Endothelial cell of umbilical vein (primary cell): Measurements from ENCODE around the gene SLC15A2. TPM values are rescaled to one million over a fixed set of nuclear protein-coding genes. Genes with fewer than 3 reads are reported as not detected.
"Not testable (repeated sequence)": the region's sequence is repeated elsewhere in the genome, so short reads cannot be mapped to it uniquely, and the experiment has no call there.

Source experiments
- BruUV-seq: library from RNA; stranded (reverse); fragments of 400-500 nt; replicated peaks from 2 replicates; lab custom pipeline; 2021; lab: Mats Ljungman, UMichigan
- CTCF ChIA-PET: fragments of 300-600, 350-600 bp; sonication (Branson Sonifier 250); formaldehyde crosslinking; loops from one replicate; lab custom pipeline; 2021; ENCODE audit warnings: antibody characterized with exemption, inconsistent platforms; lab: Charles Lee
- POLR2A ChIA-PET: fragments of 300-600, 350-600 bp; sonication (Branson Sonifier 250); formaldehyde crosslinking; loops from one replicate; lab custom pipeline; 2021; ENCODE audit warnings: antibody characterized with exemption, inconsistent platforms; lab: Charles Lee
- DNase-seq: peaks from one replicate; pipeline ENCODE4 v3.0.0-alpha.2; 2011; ENCODE audit warnings: low read depth, low spot score
- FAIRE-seq: peaks from 2 replicates; lab custom pipeline; 2011; peaks lifted over from hg19 to GRCh38; lab: Jason Lieb, UNC
- H2AFZ ChIP-seq: 2 replicates; pipeline ENCODE4 v1.6.0; 2012; ENCODE audit warnings: low read depth, low read length, control low read depth, inconsistent platforms
- H3K27ac ChIP-seq: 2 replicates; pipeline ENCODE4 v1.5.1; 2011; ENCODE audit warnings: low read depth, mild to moderate bottlenecking, control low read depth, low read length, moderate library complexity; ENCODE audit not compliant: insufficient read depth
- H3K27me3 ChIP-seq, 2 experiments: 2 replicates each; pipeline versions ENCODE4 v1.6.0 to v1.6.1; 2011; ENCODE audit warnings: low read length in 2 of 2, mixed read lengths in 1 of 2; ENCODE audit not compliant: control insufficient read depth in 2 of 2, insufficient read depth in 2 of 2
- H3K36me3 ChIP-seq, 2 experiments: 2 replicates in 1 of 2; 3 replicates in 1 of 2; pipeline ENCODE4 v1.5.1; 2011; ENCODE audit warnings: low read length in 2 of 2, mild to moderate bottlenecking in 1 of 2, moderate library complexity in 1 of 2; ENCODE audit not compliant: control insufficient read depth in 2 of 2, insufficient read depth in 2 of 2; ENCODE audit errors: extremely low read depth in 1 of 2
- H3K4me1 ChIP-seq: 3 replicates; pipeline ENCODE4 v1.5.1; 2011; ENCODE audit warnings: mild to moderate bottlenecking, low read length; ENCODE audit not compliant: control insufficient read depth, insufficient read depth; ENCODE audit errors: extremely low read depth
- H3K4me2 ChIP-seq: 2 replicates; pipeline ENCODE4 v1.6.1; 2011; ENCODE audit warnings: low read length, control low read depth, mixed read lengths; ENCODE audit not compliant: insufficient read depth
- H3K4me3 ChIP-seq, 3 experiments: fragments of 200-600 bp in 1 of 3; sonication (generic), shearing (Covaris generic) in 1 of 3; replicated peaks in 1 of 3; 2 replicates each; pipeline ENCODE4 v1.5.1; 2011 to 2016; ENCODE audit warnings: control low read depth in 3 of 3, low read length in 3 of 3, mild to moderate bottlenecking in 2 of 3, inconsistent platforms in 1 of 3, low read depth in 1 of 3, moderate library complexity in 1 of 3; ENCODE audit not compliant: insufficient read depth in 1 of 3
- H3K79me2 ChIP-seq: 2 replicates; pipeline ENCODE4 v1.6.0; 2012; ENCODE audit warnings: low read length, inconsistent platforms; ENCODE audit not compliant: control insufficient read depth, insufficient read depth
- H3K9ac ChIP-seq: replicated peaks from 2 replicates; pipeline ENCODE3; 2011; ENCODE audit warnings: low read length, control low read depth; ENCODE audit not compliant: insufficient read depth; ENCODE audit errors: extremely low read depth
- H3K9me1 ChIP-seq: replicated peaks from 3 replicates; pipeline ENCODE4 v1.6.0; 2011; ENCODE audit warnings: mild to moderate bottlenecking, low read length; ENCODE audit not compliant: control insufficient read depth, insufficient read depth; ENCODE audit errors: extremely low read depth
- H3K9me3 ChIP-seq: replicated peaks from 2 replicates; pipeline ENCODE4 v1.5.1; 2012; ENCODE audit warnings: low read length, inconsistent platforms; ENCODE audit not compliant: control insufficient read depth, insufficient read depth
- H4K20me1 ChIP-seq: replicated peaks from 2 replicates; pipeline ENCODE3; 2011; ENCODE audit warnings: mild to moderate bottlenecking, low read length; ENCODE audit not compliant: control insufficient read depth, insufficient read depth; ENCODE audit errors: extremely low read depth
- EZH2 ChIP-seq: IDR thresholded peaks from 2 replicates; pipeline ENCODE4 v1.6.1; 2012; ENCODE audit warnings: borderline replicate concordance, low read depth, mild to moderate bottlenecking, moderate library complexity, low read length, inconsistent platforms; ENCODE audit not compliant: severe bottlenecking
- FOS ChIP-seq: IDR thresholded peaks from 2 replicates; pipeline ENCODE4 v1.6.1; 2011; ENCODE audit warnings: mild to moderate bottlenecking, low read length, moderate library complexity, borderline replicate concordance; ENCODE audit not compliant: insufficient read depth
- GATA2 ChIP-seq: IDR thresholded peaks from 2 replicates; pipeline ENCODE4 v1.7.0; 2011; ENCODE audit warnings: low read depth, mild to moderate bottlenecking, moderate library complexity, mixed read lengths, low read length; ENCODE audit not compliant: insufficient read length, insufficient read depth
- JUN ChIP-seq: IDR thresholded peaks from 2 replicates; pipeline ENCODE4 v1.6.1; 2011; ENCODE audit warnings: borderline replicate concordance, low read depth; ENCODE audit not compliant: insufficient read length, insufficient read depth
- MYC ChIP-seq: IDR thresholded peaks from one replicate; pipeline ENCODE4 v1.6.1; 2011; ENCODE audit warnings: mild to moderate bottlenecking, low read depth, low read length
- POLR2A ChIP-seq: IDR thresholded peaks from 2 replicates; pipeline ENCODE4 v1.6.1; 2012; ENCODE audit warnings: low read depth, mild to moderate bottlenecking, control low read depth, low read length
- POLR2AphosphoS5 ChIP-seq: IDR thresholded peaks from 2 replicates; pipeline ENCODE4 v1.6.1; 2012; ENCODE audit warnings: low read depth, mild to moderate bottlenecking, control low read depth, low read length, moderate library complexity; ENCODE audit not compliant: insufficient read depth
- dilution Hi-C: fragments of 300-500 bp; cut with MboI; formaldehyde crosslinking; loops from one replicate; pipeline ENCODE4 v1.15.0; 2019; ENCODE audit warnings: low sequenced_read_pairs; ENCODE audit not compliant: extremely low pct_ligation_motif_present
- intact Hi-C: fragments of 100-400 bp; cut with micrococcal nuclease; formaldehyde crosslinking; loops from one replicate; pipeline ENCODE4 v1.10.0; 2022
- polyA plus RNA-seq, 4 experiments: library from polyadenylated mRNA; depleted of rRNA in 3 of 4; stranded (reverse) in 3 of 4; unstranded in 1 of 4; fragments of >200 nt; gene quantifications; 2 replicates each; pipeline versions ENCODE4 v1.2.1 to v1.2.3, GENCODE V29; 2011 to 2012; ENCODE audit warnings: missing spikeins in 1 of 4
- total RNA-seq: library from RNA; stranded (reverse); gene quantifications from 2 replicates; pipeline ENCODE4 v1.2.3, GENCODE V29; 2021
- TF ChIP-seq, protein P1 (sequence below), 2 donors: IDR thresholded peaks; 1 replicate in 1 of 2; 2 replicates in 1 of 2; pipeline ENCODE4 v1.5.1; 2011; ENCODE audit warnings: low read length in 2 of 2, mild to moderate bottlenecking in 2 of 2, moderate library complexity in 2 of 2, control low read depth in 1 of 2, inconsistent platforms in 1 of 2, low read depth in 1 of 2; ENCODE audit not compliant: insufficient read depth in 1 of 2; ENCODE audit errors: extremely low read depth in 1 of 2
- TF ChIP-seq, protein P2 (sequence below): IDR thresholded peaks from 2 replicates; pipeline ENCODE4 v1.6.1; 2011; ENCODE audit not compliant: insufficient read depth, insufficient read length

Gene SLC15A2
- total and polyA plus RNA-seq, 2 donors (not counting 3 experiments of a cell fraction or from before 2014, with no cell fraction given) = 0.11 to 0.39 TPM

DNA sequence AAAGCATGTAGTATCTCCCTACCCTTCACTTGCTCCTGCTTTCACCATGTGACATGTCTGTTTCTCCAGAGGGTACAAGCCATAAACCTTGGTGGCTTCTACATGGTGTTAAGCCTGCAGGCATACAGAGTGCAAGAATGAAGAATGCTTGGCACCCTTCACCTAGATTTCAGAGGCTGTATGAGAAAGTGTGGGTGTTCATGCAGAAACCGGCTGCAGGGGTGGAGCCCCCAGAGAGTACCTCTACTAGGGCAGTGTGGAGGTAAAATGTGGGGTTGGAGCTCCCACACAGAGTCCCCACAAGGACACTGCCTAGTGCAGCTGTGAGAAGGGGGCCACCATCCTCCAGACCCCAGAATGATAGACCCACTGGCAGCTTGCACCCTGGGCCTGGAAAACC, 32.2 kb downstream of the SLC15A2 start:
- intact Hi-C loops = no loop called here
- dilution Hi-C loops = no loop called here
- FAIRE-seq (no peak), DNase-seq (no peak)
- POLR2A ChIA-PET = no interaction called here
- Histone ChIP-seq H4K20me1 (no peaks in the 10 kb centered on the region), H3K79me2 (no peaks in the 10 kb centered on the region), H3K27ac (no peak overlapping the region), H3K9me3 (no peaks in the 10 kb centered on the region), H3K9me1 (no peaks in the 10 kb centered on the region), H3K27me3 (no peaks in the 10 kb centered on the region), H3K4me1 (no peaks in the 10 kb centered on the region), H2AFZ (no peak overlapping the region), H3K36me3 (no peaks in the 10 kb centered on the region), H3K4me3 (no peak overlapping the region), H3K9ac (no peak overlapping the region), H3K4me2 (no peak overlapping the region)
- TF ChIP-seq, protein P1, sequence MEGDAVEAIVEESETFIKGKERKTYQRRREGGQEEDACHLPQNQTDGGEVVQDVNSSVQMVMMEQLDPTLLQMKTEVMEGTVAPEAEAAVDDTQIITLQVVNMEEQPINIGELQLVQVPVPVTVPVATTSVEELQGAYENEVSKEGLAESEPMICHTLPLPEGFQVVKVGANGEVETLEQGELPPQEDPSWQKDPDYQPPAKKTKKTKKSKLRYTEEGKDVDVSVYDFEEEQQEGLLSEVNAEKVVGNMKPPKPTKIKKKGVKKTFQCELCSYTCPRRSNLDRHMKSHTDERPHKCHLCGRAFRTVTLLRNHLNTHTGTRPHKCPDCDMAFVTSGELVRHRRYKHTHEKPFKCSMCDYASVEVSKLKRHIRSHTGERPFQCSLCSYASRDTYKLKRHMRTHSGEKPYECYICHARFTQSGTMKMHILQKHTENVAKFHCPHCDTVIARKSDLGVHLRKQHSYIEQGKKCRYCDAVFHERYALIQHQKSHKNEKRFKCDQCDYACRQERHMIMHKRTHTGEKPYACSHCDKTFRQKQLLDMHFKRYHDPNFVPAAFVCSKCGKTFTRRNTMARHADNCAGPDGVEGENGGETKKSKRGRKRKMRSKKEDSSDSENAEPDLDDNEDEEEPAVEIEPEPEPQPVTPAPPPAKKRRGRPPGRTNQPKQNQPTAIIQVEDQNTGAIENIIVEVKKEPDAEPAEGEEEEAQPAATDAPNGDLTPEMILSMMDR (IDR thresholded peaks at IDR 0.05; ENCODE audit: extremely low read depth in 1 of 2, insufficient read depth in 1 of 2, low read depth in 1 of 2, low read length in 2 of 2) = no peak
- TF ChIP-seq MYC (no peak), GATA2 (no peak), POLR2A (no peak), POLR2AphosphoS5 (no peak), JUN (no peak), FOS (no peak), EZH2 (no peak)
- TF ChIP-seq, protein P2, sequence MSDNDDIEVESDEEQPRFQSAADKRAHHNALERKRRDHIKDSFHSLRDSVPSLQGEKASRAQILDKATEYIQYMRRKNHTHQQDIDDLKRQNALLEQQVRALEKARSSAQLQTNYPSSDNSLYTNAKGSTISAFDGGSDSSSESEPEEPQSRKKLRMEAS = no peak
- BruUV-seq = no TSS peak
- CTCF ChIA-PET = no interaction called here

DNA sequence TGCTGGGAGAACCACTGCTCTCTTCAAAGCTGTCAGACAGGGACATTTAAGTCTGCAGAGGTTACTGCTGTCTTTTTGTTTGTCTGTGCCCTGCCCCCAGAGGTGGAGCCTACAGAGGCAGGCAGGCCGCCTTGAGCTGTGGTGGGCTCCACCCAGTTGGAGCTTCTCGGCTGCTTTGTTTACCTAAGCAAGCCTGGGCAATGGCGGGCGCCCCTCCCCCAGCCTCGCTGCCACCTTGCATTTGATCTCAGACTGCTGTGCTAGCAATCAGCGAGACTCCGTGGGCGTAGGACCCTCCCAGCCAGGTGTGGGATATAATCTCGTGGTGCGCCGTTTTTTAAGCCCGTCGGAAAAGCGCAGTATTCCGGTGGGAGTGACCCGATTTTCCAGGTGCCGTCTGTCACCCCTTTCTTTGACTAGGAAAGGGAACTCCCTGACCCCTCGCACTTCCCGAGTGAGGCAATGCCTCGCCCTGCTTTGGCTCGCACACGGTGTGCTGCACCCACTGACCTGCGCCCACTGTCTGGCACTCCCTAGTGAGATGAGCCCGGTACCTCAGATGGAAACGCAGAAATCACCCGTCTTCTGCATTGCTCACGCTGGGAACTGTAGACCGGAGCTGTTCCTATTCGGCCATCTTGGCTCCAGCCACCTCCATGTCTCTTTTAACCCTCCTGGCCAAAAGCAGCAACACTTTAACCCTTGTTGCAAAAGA, 44.1 kb downstream of the SLC15A2 start:
- dilution Hi-C loops, H3K4me1 ChIP-seq, H4K20me1 ChIP-seq, DNase-seq, H3K9me3 ChIP-seq, H3K36me3 ChIP-seq, intact Hi-C loops, H3K9me1 ChIP-seq, POLR2A ChIA-PET, H3K9ac ChIP-seq, H3K79me2 ChIP-seq, H3K27me3 ChIP-seq, H3K27ac ChIP-seq, FAIRE-seq, BruUV-seq, H3K4me2 ChIP-seq, H3K4me3 ChIP-seq, CTCF ChIA-PET, H2AFZ ChIP-seq: not testable (repeated sequence)
